Adrenal gland (tissue), 12 donors: ENCODE measurements around the gene GPC1. TPM values are rescaled to one million over a fixed set of nuclear protein-coding genes. Genes with fewer than 3 reads are reported as not detected.

Experiments
- DNase-seq, 7 donors: peaks; one replicate each; pipeline ENCODE4 v3.0.0-alpha.2; 2019 to 2020
- H3K27ac ChIP-seq, 5 donors: fragments of 200-600 bp; sonication (generic) in 4 of 5; 1 replicate in 3 of 5; 2 replicates in 2 of 5; pipeline versions ENCODE4 v1.5.1 to v1.8.0; 2016 to 2020; ENCODE audit warnings: mild to moderate bottlenecking in 1 of 5
- H3K27me3 ChIP-seq: fragments of 200-600 bp; 2 replicates; pipeline ENCODE4 v1.8.0; 2021
- H3K36me3 ChIP-seq, 2 donors: fragments of 200-600 bp; replicated peaks in 1 of 2; 1 replicate in 1 of 2; 2 replicates in 1 of 2; pipeline versions ENCODE4 v1.5.1 to v1.8.0; 2018 to 2022
- H3K4me1 ChIP-seq, 2 donors: fragments of 200-600 bp; replicated peaks in 1 of 2; 1 replicate in 1 of 2; 2 replicates in 1 of 2; pipeline versions ENCODE4 v1.5.1 to v1.8.0; 2018 to 2021
- H3K4me3 ChIP-seq, 4 donors: fragments of 200-600 bp; sonication (generic) in 3 of 4; one replicate each; pipeline ENCODE4 v1.5.1; 2016 to 2018
- H3K9me3 ChIP-seq, 3 donors: fragments of 200-600 bp; sonication (generic) in 1 of 3; replicated peaks in 1 of 3; 1 replicate in 2 of 3; 2 replicates in 1 of 3; pipeline versions ENCODE4 v1.5.1 to v1.8.0; 2016 to 2021
- CTCF ChIP-seq, 6 experiments: fragments of 450-650 bp in 4 of 6; fragments of 200-600 bp in 2 of 6; sonication (generic) in 1 of 6; IDR thresholded peaks; 1 replicate in 5 of 6; 2 replicates in 1 of 6; pipeline versions ENCODE4 v1.5.1 to v1.8.0; 2016 to 2021; ENCODE audit warnings: antibody characterized with exemption in 6 of 6, mild to moderate bottlenecking in 2 of 6, moderate library complexity in 1 of 6
- POLR2A ChIP-seq, 2 donors: fragments of 450-650 bp; IDR thresholded peaks; one replicate each; pipeline ENCODE4 v1.6.1; 2017; ENCODE audit warnings: antibody characterized with exemption in 2 of 2, mild to moderate bottlenecking in 2 of 2, moderate library complexity in 1 of 2
- WGBS, 4 donors: extraction: QIAGEN DNeasy Blood & Tissue Kit in 2 of 4; methylation state at CpG; one replicate each; pipeline versions ENCODE4 v1.1.5 to v1.1.7; 2013 to 2017; 5-methylcytosine and 5-hydroxymethylcytosine counted together
- intact Hi-C, 2 donors: fragments of 100-400 bp; cut with DNase I; formaldehyde crosslinking; loops; one replicate each; pipeline versions ENCODE4 v1.14.1 to v1.15.0; 2022 to 2023
- polyA plus RNA-seq, 3 donors: library from polyadenylated mRNA; stranded (reverse); fragments of 200-250 nt in 2 of 3; fragments of 350-450 nt in 1 of 3; fragmentation: Illumina TruSeq in 1 of 3; extraction: RNeasy Lipid Tissue Mini Kit (QIAGEN cat#74804) in 1 of 3; gene quantifications; one replicate each; pipeline ENCODE4 v1.2.3, GENCODE V29; 2013 to 2014
- total RNA-seq, 9 donors: library from RNA; depleted of rRNA in 4 of 9; stranded (reverse); fragments of >200 nt in 4 of 9; fragments of 120-200 nt in 1 of 9; fragmentation: NEBNext Ultra II Directional in 1 of 9; extraction: Animal tissue kit (Norgen Biotek cat#: 25700) in 1 of 9; gene quantifications; one replicate each; pipeline versions ENCODE4 v1.1.0 to v1.2.4, GENCODE V29; 2013 to 2023
- donor health status: healthy with polysubstance abuse.
- donor health status: Bipolar disorder and iron deficiency.
- donor health status: DM: yes; HTN: yes; CAD: no.
- donor health status: DM: no; HTN: no; CAD: no.
- donor health status: DM: no; HTN: no; CAD: no.
- donor health status: DM: yes; HTN: yes; CAD: no.

Gene GPC1
- total and polyA plus RNA-seq, 12 donors, result 11.8 to 202 (median 132) TPM

GRCh38 chr2:240436683-240437550 is 1.5 kb downstream of the GPC1 start:
- no peaks in the 10 kb centered on the region for H3K9me3 ChIP-seq
- H3K27me3 ChIP-seq, result no peaks in the 10 kb centered on the region
- peaks cover 33 to 37% of the 10 kb centered on the region in 2 donors for H3K4me1 ChIP-seq
- DNase-seq, result peak in 5 of 7 donors; percentile 35 to 50 (median 40)
- 10 to 66% (median 26%) methylated on average over 12 to 45 of the region's 45 CpGs for WGBS, 4 donors
- H3K27ac ChIP-seq, result peak overlapping the region in 4 of 5 donors; percentile 87 to 100 (median 92)
- intact Hi-C loops, result loop anchor here in 1 of 2 donors (5.0 kb wide), 1 partner anchor 205 kb away; no protein-coding TSS in a partner anchor
- no peaks in the 10 kb centered on the region for H3K36me3 ChIP-seq
- no peak for TF ChIP-seq POLR2A (IDR thresholded peaks at IDR 0.05)
- no peak for TF ChIP-seq CTCF (IDR thresholded peaks at IDR 0.05)
- peak overlapping the region in 3 of 4 donors; percentile 13 to 96 (median 69) for H3K4me3 ChIP-seq

- no peak for TF ChIP-seq CTCF (IDR thresholded peaks at IDR 0.05)
- no peak for TF ChIP-seq POLR2A (IDR thresholded peaks at IDR 0.05)
- 86 to 89% methylated on average over 2 of the region's 2 CpGs; no CpG with 5 or more reads in 2 of the 4 donors for WGBS, 4 donors
- Histone ChIP-seq H3K4me3 (peak overlapping the region in 1 of 4 donors; percentile 96), H3K36me3 (no peaks in the 10 kb centered on the region), H3K27ac (peak overlapping the region in 3 of 5 donors; percentile 52 to 100 (median 91)), H3K27me3 (no peaks in the 10 kb centered on the region), H3K4me1 (peaks cover 33 to 37% of the 10 kb centered on the region in 2 donors), H3K9me3 (no peaks in the 10 kb centered on the region)
- DNase-seq, result no peak
- intact Hi-C loops, result loop anchor here in 1 of 2 donors (5.0 kb wide), 1 partner anchor 205 kb away; no protein-coding TSS in a partner anchor
Observed at GRCh38 chr2:240437551-240437860, 2.0 kb downstream of the GPC1 start.

DNA sequence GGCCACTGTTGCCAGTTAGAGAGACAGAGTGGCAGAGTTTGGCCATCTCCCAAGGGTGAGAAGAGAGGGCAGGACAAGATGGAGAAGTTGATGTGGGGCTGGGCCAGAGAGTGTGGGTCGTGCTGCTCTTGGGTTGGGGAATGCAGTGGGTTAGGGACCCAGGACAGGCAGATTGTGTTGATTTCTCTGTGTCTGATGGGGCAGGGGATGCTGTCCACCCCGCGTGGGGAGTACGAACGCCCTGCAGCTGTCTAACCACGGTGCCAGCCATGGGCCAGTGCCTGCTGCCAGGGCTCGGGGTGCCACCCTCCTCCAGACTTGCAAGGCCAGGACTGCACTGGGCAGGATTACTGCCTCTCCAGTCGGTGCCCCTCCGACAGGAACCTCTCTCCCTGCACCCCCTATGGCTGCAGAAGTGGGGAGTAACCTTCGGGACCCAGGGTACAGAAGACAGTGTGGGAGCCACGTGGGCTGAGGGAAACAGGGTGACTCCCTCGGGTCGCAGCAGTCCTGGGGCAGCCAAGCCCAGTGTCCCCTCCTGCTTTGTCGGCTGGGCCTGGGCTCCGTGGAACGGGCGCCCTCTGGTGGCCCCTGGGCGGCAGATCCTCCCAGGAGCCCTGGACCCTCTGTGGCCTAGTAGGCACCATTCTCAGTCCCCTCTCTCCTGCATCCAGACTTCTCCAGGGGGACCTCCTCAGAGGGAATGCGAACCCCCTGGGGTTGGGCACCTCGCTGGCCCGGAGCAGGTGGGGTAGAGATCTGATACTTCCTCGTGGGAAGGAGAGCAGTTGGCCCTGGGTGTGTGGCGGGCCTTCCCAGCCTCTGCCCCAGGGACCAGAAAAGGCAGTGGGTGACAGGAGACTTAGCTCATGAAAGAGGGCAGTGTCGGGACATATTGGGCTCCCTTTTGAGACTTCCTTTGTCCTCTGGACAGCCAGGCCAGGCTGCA is 2.7 kb downstream of the GPC1 start:
- peak; percentile 93 to 97 (median 96) for TF ChIP-seq CTCF (IDR thresholded peaks at IDR 0.05)
- no peak for TF ChIP-seq POLR2A (IDR thresholded peaks at IDR 0.05)

More for the DNA sequence above, 2.7 kb downstream of the GPC1 start:
- H3K9me3 ChIP-seq, result no peaks in the 10 kb centered on the region
- no peaks in the 10 kb centered on the region for H3K27me3 ChIP-seq
- H3K4me3 ChIP-seq, result peak overlapping the region in 1 of 4 donors; percentile 96
- intact Hi-C loops, result loop anchor here (2.0 to 5.0 kb wide), 2 partner anchors 205 to 206 kb away; no protein-coding TSS in a partner anchor
- H3K36me3 ChIP-seq, result no peaks in the 10 kb centered on the region
- H3K4me1 ChIP-seq, result peaks cover 35 to 40% of the 10 kb centered on the region in 2 donors
- WGBS, 4 donors, result 11 to 24% (median 20%) methylated on average over 14 to 24 of the region's 24 CpGs
- H3K27ac ChIP-seq, result peak overlapping the region in 3 of 5 donors; percentile 52 to 100 (median 91)
- peak; percentile 76 to 87 (median 80) for DNase-seq
